ENCODE measurements around the gene MCF2L. TPM values are rescaled to one million over a fixed set of nuclear protein-coding genes. Genes with fewer than 3 reads are reported as not detected.

MCF2L gene
- total and polyA plus RNA-seq, 9 of the 15 experiments (the other 6 are each of a cell fraction or from before 2014, with no cell fraction given) = 0.05 to 0.25 (median 0.18) TPM; not detected in 5

DNA sequence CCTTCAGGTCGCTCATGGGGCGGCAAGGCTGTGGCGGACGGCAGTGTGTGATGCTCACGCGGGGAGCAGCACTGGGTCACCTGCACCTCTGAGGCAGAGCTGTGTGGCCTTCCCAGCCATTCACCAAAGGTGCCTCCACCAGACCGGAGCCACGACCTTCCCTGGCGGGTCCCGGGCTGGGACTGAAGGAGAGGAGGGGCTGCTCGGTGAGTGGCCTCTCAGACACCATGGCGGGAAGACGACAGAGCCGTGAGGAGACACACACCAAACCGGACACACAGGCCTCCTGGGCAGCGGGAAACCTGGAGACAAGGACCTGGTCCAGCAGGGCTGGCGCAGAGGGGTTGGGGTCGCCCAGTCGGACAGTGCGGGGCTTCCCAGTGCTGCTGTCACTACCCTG is 7.5 kb downstream of the MCF2L start:
- Histone ChIP-seq H3K27ac (ENCODE audit: extremely low read depth, low read depth, low read length) (no peak overlapping the region), H4K20me1 (replicated peaks; ENCODE audit: control insufficient read depth, insufficient read depth, low read length) (no peaks in the 10 kb centered on the region), H3K27me3 (ENCODE audit: control insufficient read depth in 2 of 2, insufficient read depth in 2 of 2, low read length in 2 of 2) (peaks cover 28 to 72% of the 10 kb centered on the region in 2 experiments; a peak in 4 of 5 replicates), H3K4me2 (ENCODE audit: insufficient read depth, low read length) (no peak overlapping the region), H2AFZ (ENCODE audit: low read depth, low read length) (no peak overlapping the region), H3K4me3 (no peak overlapping the region), H3K4me1 (replicated peaks in 1 of 2; ENCODE audit: control insufficient read depth in 2 of 2, insufficient read depth in 2 of 2, low read length in 2 of 2) (peaks cover 0 to 5% of the 10 kb centered on the region in 2 experiments; a peak in 1 of 5 replicates), H3K9me3 (replicated peaks; ENCODE audit: control insufficient read depth, insufficient read depth, low read depth, low read length) (no peaks in the 10 kb centered on the region), H3K36me3 (ENCODE audit: control insufficient read depth, insufficient read depth, low read length) (no peaks in the 10 kb centered on the region), H3K9me1 (ENCODE audit: control insufficient read depth, insufficient read depth, low read length) (no peaks in the 10 kb centered on the region), H3K79me2 (ENCODE audit: control insufficient read depth, insufficient read depth, low read length) (no peaks in the 10 kb centered on the region), H3K9ac (ENCODE audit: insufficient read depth in 1 of 2, low read depth in 2 of 2, low read length in 2 of 2) (no peak overlapping the region)
- intact Hi-C loops (cut with micrococcal nuclease) (no loop called here), in situ Hi-C loops (cut with MboI) (no loop called here)
- no peak for DNase-seq (ENCODE audit: extremely low read depth in 1 of 4, low spot score in 3 of 4)
- no TSS peak for BruUV-seq (replicated peaks)
- ChIA-PET CTCF (ENCODE audit: low intra/inter-chr PET ratio) (no interaction called here), POLR2A (no interaction called here)
- WGBS (ENCODE audit: insufficient coverage, low coverage, missing lambda C conversion rate) = 3% methylated on average over 7 of the region's 20 CpGs
- no peak for TF ChIP-seq CHD1 (IDR thresholded peaks at IDR 0.05; ENCODE audit: low read length)
- no peak for TF ChIP-seq YBX1 (IDR thresholded peaks at IDR 0.05)
- TF ChIP-seq BRD9 (IDR thresholded peaks at IDR 0.05; ENCODE audit: low read depth, partially characterized antibody) = no peak
- TF ChIP-seq FOXP1 (CRISPR knock-in tag; IDR thresholded peaks at IDR 0.05) = no peak
- TF ChIP-seq PTBP1 (IDR thresholded peaks at IDR 0.05; ENCODE audit: low read depth, low read length) = no peak
- no peak for TF ChIP-seq ZNF766 (CRISPR knock-in tag; conservative IDR thresholded peaks at IDR 0.05)
- no peak for TF ChIP-seq ZBTB43 (CRISPR knock-in tag; IDR thresholded peaks at IDR 0.05)
- no peak for TF ChIP-seq ZNF764 (CRISPR knock-in tag; IDR thresholded peaks at IDR 0.05; ENCODE audit: low read depth)
- no peak for TF ChIP-seq TFAM (CRISPR knock-in tag; conservative IDR thresholded peaks at IDR 0.05)
- ATAC-seq = no peak
- FAIRE-seq = no peak

Data from K562 (cell line).